SKM-1 (cell line): ENCODE data around the gene ANXA11.

Experiments
- DNase-seq: peaks from one replicate; lab custom pipeline; 2025; ENCODE audit not compliant: unreplicated experiment; lab: John Stamatoyannopoulos, UW

ANXA11 gene

DNA sequence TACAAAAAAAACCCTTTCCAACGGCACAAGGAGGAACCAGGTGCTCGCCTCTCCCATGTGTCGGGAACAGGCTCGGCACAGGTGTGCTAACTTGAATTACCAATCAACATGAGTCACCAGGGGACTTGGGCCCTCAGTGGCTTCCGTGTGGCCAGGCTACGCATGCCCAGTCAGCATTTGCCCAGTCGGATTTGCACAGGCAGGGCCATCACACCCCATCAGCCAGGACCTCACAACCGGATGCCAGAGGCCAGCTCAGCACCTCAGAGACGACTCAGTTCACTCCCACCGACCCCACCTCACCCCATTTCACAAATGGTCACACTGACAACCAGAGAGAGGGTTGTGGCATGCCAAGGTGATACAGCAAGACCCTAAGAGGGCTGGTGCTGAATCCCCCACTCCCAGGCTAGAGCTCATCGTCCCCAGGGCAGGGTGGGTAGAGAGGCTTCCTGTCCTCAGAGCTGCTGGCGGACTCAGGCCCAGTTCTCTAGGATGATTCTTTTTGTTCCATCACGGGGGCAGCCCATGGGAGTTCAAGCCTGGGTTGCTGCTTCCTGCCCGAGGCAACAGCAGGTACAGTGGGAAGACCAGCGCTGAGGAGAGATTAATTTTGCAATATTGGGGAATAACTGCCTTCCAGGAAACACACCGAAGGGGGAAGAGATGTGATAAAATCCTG is 13.6 kb downstream of the ANXA11 start:
- no peak for DNase-seq

- no peak for DNase-seq
These were observed 16.6 kb downstream of the ANXA11 start for GRCh38 chr10:80188713-80189112.

DNA sequence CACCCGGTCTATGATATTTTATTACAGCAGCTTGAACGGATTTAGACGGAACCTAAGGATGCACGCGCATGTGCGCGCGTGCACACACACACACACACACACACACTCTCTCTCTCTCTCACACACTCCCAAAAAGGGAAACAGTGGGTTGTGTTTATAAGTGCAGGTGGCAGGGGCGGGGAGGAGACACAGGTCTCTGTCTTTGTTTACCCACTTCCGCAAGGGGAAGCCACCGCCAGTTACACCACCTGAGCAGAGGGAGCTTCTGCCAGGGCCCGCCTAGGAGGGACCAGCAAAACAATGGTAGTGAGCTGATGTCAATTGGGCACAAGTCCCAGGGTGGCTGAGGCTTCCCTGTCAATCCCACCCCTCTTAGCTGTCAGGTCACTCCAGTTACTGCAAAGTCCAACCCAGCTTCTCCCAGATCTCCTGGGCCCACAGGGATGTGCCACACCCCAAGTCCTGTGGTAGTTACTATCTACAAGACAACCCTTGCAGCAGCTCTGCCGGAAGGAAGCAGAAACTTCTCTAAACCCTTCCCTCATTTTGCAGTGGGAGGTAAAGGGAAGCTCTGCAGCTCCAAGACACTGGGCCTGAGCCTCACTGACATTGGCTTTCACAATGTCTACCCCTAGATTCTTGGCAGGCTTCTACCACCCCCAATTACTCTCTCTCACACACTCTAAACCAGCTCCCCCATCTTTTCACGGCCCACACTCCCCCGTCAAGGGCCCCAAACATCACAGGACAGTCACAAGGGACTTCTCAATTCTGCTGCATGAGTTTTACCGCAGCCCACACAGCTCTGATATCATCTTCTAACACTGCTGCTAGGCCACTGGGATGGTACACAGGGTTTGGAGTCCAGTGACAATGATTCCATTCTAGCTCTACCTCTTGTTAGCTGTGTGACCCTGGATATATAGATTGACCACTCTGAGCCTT is 17.6 kb downstream of the ANXA11 start:
- DNase-seq = peak; percentile 88

- DNase-seq = no peak
These were observed 18.3 kb downstream of the ANXA11 start for GRCh38 chr10:80187060-80187459.

DNA sequence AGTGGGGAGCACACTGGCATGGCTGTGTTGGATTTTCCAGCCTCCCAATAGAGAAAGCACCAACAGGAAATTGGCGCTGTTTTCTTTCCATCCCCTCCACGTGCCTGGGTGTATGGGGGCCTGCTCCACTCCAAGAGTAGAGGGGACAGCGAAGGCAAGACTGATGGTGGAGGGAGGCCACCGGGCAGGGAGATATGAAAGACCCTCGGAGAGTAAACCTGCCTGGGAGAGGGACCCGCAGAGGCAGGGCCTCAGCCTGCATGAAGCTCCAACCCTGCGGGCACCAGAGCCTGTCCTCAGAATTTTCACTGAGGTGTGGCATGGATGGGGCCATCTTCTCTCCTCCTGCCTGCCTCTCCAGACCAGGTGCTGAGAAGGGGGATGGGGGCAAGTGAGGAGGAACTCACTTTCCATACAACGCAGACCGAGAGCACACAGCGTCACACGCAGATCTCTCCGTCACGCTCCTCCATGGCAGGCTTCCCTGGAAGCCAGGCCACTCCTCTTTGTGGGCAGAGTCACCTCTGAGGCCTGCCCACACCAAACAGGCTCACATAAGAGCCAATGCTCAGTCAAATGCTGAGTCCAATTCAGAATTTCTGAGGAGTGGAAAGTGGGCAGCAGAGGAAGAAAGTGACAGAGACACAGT is 18.8 kb downstream of the ANXA11 start:
- DNase-seq = no peak

DNA sequence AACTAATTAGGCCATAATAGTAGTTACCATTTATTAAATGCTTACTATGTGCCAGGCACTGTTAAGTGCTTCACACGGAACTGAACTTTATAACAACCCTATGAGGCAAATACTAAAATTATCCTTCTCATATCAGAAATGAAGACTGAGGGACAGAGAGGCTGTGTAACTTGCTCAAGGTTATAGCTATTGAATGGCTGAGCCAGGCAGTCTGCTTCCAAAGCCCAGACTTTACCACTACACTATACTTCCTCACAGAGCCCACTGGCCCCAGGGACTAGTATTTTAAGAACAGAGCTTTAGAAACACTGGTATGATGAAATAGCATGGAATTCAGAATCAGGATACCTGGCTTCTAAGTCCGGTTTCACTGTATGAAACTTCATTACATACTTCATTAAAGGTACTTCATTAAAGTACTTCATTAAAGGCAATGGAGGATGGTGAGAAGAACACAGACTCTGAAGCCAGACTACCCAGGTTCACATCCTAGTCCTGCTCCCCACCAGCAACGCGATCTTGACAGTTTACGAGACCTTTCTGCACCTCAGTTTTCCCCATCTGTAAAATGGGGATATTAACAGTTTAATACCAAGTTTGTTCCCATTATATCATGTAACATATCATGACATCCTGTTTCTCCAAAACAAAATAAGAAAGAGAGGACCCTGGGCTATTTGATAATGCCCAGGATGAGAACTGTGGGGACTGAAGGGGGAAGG is 19.6 kb downstream of the ANXA11 start:
- DNase-seq = no peak

- no peak for DNase-seq
These were observed 21.0 kb downstream of the ANXA11 start for GRCh38 chr10:80184291-80184690.

DNA sequence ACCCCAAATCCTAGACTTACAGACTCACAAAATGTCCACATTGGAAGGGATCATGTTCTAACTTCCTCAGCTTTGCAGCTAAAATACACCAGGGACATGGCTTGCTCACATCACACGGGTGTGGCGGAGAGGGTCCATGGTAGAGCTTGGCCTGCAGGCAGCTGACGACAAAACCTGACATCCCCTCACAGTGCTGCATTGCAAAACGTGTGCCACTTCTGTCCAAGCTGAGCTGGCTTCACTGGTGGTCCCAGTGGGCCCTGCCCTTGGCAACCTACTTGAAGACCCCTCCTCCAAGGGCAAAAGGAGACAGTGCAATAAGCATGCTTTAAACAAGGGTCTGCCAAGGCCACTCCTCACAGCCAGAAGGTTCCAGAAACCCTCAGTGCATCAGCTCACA is 21.9 kb downstream of the ANXA11 start:
- DNase-seq = no peak

- DNase-seq = no peak
These were observed 22.4 kb downstream of the ANXA11 start for GRCh38 chr10:80182986-80183385.

DNA sequence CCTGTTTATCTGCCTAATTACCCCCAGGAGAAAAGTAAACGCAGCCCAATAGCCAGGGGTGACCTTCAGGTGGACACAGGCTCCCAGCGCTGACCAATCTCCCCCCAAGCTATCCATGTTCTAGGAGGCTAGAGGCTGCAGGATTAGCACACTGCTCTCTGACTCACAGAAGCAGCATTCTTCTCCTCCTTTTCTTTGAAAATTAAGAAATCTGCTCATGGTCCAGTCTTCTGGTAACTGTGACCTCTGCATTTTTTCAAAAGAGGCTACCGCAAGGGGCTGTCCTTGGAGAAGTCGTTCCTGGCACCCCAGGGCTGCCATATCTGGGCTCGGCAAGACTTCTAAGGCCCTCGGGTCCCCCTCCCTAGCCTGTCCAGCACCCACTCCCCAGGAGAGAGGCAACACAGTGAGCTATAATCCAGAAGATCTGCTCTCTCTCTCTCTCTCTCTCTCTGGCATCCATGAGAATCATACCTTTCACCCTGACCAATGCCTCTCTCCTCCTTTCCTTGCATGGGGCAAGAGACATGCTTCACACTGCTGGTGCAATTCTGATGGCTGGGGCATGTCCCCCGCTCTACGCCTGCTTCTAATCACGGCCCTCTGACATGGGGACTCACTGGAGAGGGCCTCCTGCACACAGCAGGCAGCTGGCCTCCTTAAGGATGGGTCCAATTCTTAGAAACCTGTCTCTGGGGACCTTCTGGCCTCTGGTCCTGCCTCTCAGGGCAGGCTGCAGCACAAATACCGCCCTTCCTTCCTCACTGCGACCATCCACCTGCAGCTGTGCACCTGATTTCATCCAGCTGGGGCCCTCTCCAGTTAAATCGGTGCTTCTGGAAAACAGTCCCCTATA is 27.3 kb downstream of the ANXA11 start:
- no peak for DNase-seq

GRCh38 chr10:80176526-80176925 is 28.8 kb downstream of the ANXA11 start:
- DNase-seq = no peak

DNA sequence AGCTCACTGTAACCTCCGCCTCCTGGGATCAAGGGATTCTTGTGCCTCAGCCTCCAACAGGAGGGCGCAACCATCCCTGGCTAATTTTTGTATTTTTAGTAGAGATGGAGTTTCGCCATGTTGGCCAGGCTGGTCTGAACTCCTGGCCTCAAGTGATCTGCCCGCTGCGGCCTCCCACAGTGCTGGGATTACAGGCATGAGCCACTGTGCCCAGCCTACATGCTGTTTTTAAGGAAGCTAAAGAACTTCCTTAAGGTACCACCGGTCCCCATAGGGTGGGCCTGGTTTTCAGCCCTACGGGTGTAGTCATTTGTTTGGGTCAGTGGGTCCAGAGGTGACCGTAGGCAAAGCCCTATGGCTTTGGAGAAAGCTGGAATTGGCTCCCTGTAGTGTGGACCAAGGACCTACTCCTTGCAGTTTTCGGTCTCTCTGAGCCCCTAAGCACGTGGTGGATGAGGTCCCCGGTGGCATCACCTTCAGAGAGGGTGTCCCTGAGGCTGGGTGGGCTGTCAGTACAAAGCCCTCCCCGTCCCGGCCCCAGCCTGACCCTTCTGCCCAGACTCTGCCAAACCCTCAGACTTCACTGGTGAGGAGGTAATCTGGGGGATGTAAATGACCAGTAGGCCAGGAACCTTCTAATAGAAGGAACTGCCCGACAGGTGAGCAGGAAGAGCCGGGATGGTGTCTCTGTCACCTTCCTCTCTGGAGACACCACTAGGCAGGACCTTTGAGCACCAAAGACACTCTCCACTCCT is 30.5 kb downstream of the ANXA11 start:
- no peak for DNase-seq

- DNase-seq = no peak
These were observed 31.9 kb downstream of the ANXA11 start for GRCh38 chr10:80173466-80173865.

DNA sequence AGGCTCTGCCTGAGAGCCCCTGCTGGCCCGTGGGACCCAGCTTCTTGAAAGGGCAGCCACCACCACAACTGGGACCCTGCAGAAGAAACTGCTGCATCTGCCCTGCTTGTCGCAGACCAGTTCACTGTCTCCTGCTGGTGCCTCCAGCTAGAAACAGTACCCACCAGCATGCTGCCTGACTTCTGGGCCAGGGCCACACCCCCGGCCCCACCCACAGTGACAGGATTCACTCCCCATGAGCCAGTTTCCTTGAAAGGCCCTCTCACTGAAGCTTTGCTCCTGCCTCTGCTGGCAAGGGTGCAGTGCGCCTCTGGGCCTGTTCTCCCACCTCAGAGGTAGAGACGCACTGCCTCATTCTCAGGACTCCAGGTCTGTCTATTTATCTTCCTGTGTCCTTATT is 32.4 kb downstream of the ANXA11 start:
- no peak for DNase-seq

DNA sequence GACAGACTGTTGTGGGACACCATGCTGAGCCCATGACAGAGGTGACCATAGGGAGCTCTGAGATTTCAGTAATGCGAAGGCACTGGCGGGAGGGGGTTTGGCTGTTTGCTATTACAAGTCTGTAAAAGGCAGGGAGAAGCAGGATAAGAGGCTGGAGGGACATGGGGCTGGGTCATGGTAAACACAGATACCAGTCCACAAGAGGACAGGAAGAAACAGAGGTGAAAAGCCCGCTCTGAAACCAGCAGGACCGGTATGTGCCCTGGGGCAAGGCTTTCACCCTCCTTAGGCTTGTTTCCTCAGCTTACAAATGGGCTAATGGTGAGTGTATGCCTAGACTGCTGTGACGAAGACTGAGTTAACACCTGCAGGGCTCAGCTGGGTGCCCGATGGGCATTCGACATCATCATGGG is 34.1 kb downstream of the ANXA11 start:
- DNase-seq = no peak

DNA sequence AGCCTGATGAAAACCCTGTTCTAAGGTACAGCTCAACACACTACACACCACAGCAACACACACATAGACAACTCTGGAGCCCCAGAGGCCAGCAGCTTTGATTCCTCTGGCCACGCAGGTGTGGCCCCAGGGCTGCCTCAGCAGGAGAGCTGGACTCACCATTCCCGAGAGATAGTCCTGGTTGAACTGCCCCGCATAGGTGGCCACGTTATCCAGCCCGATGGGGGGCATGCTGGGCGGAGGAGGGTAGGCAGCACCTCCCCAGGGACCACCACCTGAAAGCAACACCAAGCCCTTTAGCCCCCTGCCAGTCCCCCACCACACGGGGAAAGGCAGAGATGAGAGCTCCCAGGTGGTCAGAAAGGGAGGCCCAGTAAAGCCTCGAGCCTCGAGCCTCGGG is 34.7 kb downstream of the ANXA11 start:
- DNase-seq = no peak

DNA sequence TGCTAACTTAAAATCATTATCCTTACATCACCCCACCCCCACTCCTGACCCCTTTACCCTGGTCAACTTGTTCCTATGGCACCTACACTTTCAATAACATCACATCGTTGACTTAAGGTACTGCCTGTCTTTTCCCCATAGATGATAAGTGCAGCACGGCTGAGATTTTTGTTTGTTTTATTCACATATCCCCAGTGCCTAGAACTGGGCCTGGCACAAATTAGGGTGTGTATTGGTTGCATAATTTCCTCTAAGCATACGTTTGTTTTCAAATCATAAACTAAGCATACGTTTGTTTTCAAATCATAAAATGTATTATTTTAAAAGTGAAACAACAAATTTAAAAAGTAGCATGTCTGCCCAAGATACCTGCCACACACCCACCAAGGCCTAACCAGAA is 35.3 kb downstream of the ANXA11 start:
- no peak for DNase-seq

DNA sequence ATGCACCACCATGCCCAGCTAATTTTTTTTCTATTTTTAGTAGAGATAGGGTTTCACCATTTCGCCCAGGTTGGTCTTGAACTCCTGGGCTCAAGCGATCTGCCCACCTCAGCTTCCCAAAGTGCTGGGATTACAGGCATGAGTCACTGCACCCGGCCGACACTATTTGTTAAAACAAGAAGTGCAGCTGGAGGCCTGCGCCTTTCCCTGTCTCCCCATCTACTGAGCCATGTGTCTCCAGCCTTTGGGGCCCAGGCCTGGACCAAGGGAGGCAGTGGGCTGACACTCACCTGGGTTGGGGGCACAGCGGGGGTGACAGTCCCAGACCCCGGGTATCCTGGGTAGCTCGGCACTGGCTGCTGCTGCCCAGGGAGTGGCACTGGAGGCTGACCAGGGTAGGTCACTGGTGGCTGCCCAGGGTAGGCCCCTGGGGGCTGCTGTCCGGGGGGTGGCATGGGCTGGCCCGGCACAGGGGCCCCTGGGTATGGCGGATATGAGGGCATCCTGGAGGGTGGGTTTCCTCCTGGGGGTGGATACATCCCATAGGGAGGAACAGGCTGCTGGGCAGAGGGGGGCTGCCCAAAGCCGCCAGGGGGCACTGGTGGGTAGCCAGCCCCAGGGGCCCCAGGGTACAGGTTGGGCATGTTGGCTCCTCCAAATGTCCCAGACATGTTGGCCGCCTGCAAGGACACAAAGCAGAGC is 36.5 kb downstream of the ANXA11 start:
- no peak for DNase-seq

DNA sequence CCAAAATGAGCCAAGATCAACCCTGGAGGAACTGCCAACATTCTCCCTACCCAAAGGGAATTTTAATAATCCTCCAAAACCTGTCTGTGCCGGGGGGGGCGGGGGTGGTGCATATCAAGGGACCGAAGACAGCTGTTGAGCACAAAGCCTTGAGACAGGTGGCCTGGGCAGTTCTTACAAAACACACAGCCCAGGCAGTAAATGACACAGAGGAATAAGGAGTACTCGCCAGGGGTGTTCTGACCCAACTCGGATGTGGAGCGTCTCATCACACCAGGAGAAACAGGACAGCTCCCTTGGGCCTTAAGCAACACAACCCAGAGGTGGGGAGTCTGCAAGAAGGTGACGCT is 37.2 kb downstream of the ANXA11 start:
- DNase-seq = no peak
